Stimulated activated naive CD8-positive, alpha-beta T cell treated with anti-CD3 and anti-CD28 coated beads, Interleukin-15, amount 100 ng/mL, for 72 hours (primary cell): ENCODE data around the gene GPI.
"Not testable (repeated sequence)": the region's sequence is repeated elsewhere in the genome, so short reads cannot be mapped to it uniquely, and the experiment has no call there.

Source experiments
- ATAC-seq: fragments of 150-1000 bp; cut with Tn5 transposase; 2 replicates; pipeline ENCODE4 v1.10.0; 2021; ENCODE audit warnings: mild to moderate bottlenecking, moderate library complexity
- DNase-seq, 2 donors: peaks; one replicate each; pipeline ENCODE4 v3.0.0; 2021 to 2022
- H3K27ac Mint-ChIP-seq, 2 donors: one replicate each; pipeline ENCODE4 v1.8.0; 2022; ENCODE audit warnings: mild to moderate bottlenecking in 2 of 2, mixed read lengths in 2 of 2, moderate library complexity in 2 of 2
- H3K27me3 Mint-ChIP-seq: one replicate; pipeline ENCODE4 v1.8.0; 2022; ENCODE audit warnings: mixed read lengths
- H3K4me1 Mint-ChIP-seq: one replicate; pipeline ENCODE4 v1.8.0; 2022; ENCODE audit warnings: mild to moderate bottlenecking, mixed read lengths
- H3K4me3 Mint-ChIP-seq, 2 donors: one replicate each; pipeline ENCODE4 v1.8.0; 2022; ENCODE audit warnings: mild to moderate bottlenecking in 2 of 2, mixed read lengths in 2 of 2, moderate library complexity in 1 of 2
- H3K9me3 Mint-ChIP-seq, 2 donors: one replicate each; pipeline ENCODE4 v1.8.0; 2022; ENCODE audit warnings: mixed read lengths in 2 of 2

The GPI gene

GRCh38 chr19:34330596-34330995 is 34.4 kb upstream of the GPI start:
- H3K27me3 Mint-ChIP-seq, ATAC-seq, H3K9me3 Mint-ChIP-seq, H3K27ac Mint-ChIP-seq, H3K4me3 Mint-ChIP-seq, DNase-seq, H3K4me1 Mint-ChIP-seq: not testable (repeated sequence)

GRCh38 chr19:34331596-34331995 is 33.4 kb upstream of the GPI start:
- H3K4me3 Mint-ChIP-seq, H3K27ac Mint-ChIP-seq, ATAC-seq, DNase-seq, H3K27me3 Mint-ChIP-seq, H3K4me1 Mint-ChIP-seq, H3K9me3 Mint-ChIP-seq: not testable (repeated sequence)

GRCh38 chr19:34332027-34332760 is 32.8 kb upstream of the GPI start:
- no peak for DNase-seq
- Mint-ChIP-seq H3K27me3 (no peaks in the 10 kb centered on the region), H3K27ac (no peak overlapping the region), H3K4me1 (peaks cover 8% of the 10 kb centered on the region), H3K9me3 (no peaks in the 10 kb centered on the region), H3K4me3 (no peak overlapping the region)
- no peak for ATAC-seq

- H3K27ac Mint-ChIP-seq: no peak overlapping the region
- no peak for ATAC-seq
- DNase-seq: no peak
- H3K9me3 Mint-ChIP-seq: no peaks in the 10 kb centered on the region
- no peak overlapping the region for H3K4me3 Mint-ChIP-seq
- H3K4me1 Mint-ChIP-seq: peaks cover 10% of the 10 kb centered on the region
- no peaks in the 10 kb centered on the region for H3K27me3 Mint-ChIP-seq
Observed at GRCh38 chr19:34335914-34336313, 29.1 kb upstream of the GPI start.

- peak in 1 of 2 donors; percentile 23 for DNase-seq
- Mint-ChIP-seq H3K4me3 (no peak overlapping the region), H3K4me1 (peaks cover 10% of the 10 kb centered on the region), H3K27ac (peak overlapping the region in 1 of 2 donors; percentile 52), H3K27me3 (no peaks in the 10 kb centered on the region), H3K9me3 (no peaks in the 10 kb centered on the region)
- ATAC-seq: peak; percentile 52
Observed at GRCh38 chr19:34336781-34337271, 28.2 kb upstream of the GPI start.

- no peak for DNase-seq
- no peak overlapping the region for H3K27ac Mint-ChIP-seq
- no peak overlapping the region for H3K4me3 Mint-ChIP-seq
- peaks cover 10% of the 10 kb centered on the region for H3K4me1 Mint-ChIP-seq
- no peak for ATAC-seq
- no peaks in the 10 kb centered on the region for H3K9me3 Mint-ChIP-seq
- no peaks in the 10 kb centered on the region for H3K27me3 Mint-ChIP-seq
Observed at GRCh38 chr19:34337739-34338138, 27.3 kb upstream of the GPI start.

- peaks cover 3% of the 10 kb centered on the region for H3K4me1 Mint-ChIP-seq
- no peaks in the 10 kb centered on the region for H3K27me3 Mint-ChIP-seq
- H3K9me3 Mint-ChIP-seq: no peaks in the 10 kb centered on the region
- no peak overlapping the region for H3K4me3 Mint-ChIP-seq
- DNase-seq (no peak), ATAC-seq (no peak)
- no peak overlapping the region for H3K27ac Mint-ChIP-seq
Observed at GRCh38 chr19:34341935-34342680, 22.9 kb upstream of the GPI start.

GRCh38 chr19:34343751-34344150 is 21.2 kb upstream of the GPI start:
- H3K27ac Mint-ChIP-seq: peak overlapping the region in 1 of 2 donors; percentile 68

GRCh38 chr19:34345947-34346351 is 19.0 kb upstream of the GPI start:
- Mint-ChIP-seq H3K9me3 (no peaks in the 10 kb centered on the region), H3K27me3 (no peaks in the 10 kb centered on the region), H3K4me3 (no peak overlapping the region), H3K27ac (peak overlapping the region in 1 of 2 donors; percentile 52), H3K4me1 (peaks cover 21% of the 10 kb centered on the region)
- ATAC-seq (peak; percentile 56), DNase-seq (peak; percentile 59 to 63)

More at GRCh38 chr19:34343751-34344150, 21.2 kb upstream of the GPI start:
- no peak for DNase-seq
- Mint-ChIP-seq H3K4me3 (no peak overlapping the region), H3K27me3 (no peaks in the 10 kb centered on the region), H3K4me1 (peaks cover 1% of the 10 kb centered on the region), H3K9me3 (no peaks in the 10 kb centered on the region)
- ATAC-seq: no peak

- no peaks in the 10 kb centered on the region for H3K9me3 Mint-ChIP-seq
- H3K27me3 Mint-ChIP-seq: no peaks in the 10 kb centered on the region
- H3K4me1 Mint-ChIP-seq: peaks cover 31% of the 10 kb centered on the region
- no peak overlapping the region for H3K27ac Mint-ChIP-seq
- ATAC-seq: no peak
- no peak overlapping the region for H3K4me3 Mint-ChIP-seq
- DNase-seq: no peak
Observed at GRCh38 chr19:34347561-34348165, 17.3 kb upstream of the GPI start.

GRCh38 chr19:34348899-34349487 is 16.0 kb upstream of the GPI start:
- Mint-ChIP-seq H3K4me3 (no peak overlapping the region), H3K27me3 (no peaks in the 10 kb centered on the region), H3K4me1 (peaks cover 31% of the 10 kb centered on the region), H3K27ac (peak overlapping the region in 1 of 2 donors; percentile 61), H3K9me3 (no peaks in the 10 kb centered on the region)
- ATAC-seq: no peak
- DNase-seq: no peak

GRCh38 chr19:34350161-34350561 is 14.8 kb upstream of the GPI start:
- peak overlapping the region; percentile 55 to 61 for H3K4me3 Mint-ChIP-seq
- peak; percentile 95 for ATAC-seq
- H3K27ac Mint-ChIP-seq: peak overlapping the region; percentile 52 to 93

GRCh38 chr19:34351382-34351826 is 13.6 kb upstream of the GPI start:
- Mint-ChIP-seq H3K4me1 (peaks cover 31% of the 10 kb centered on the region), H3K4me3 (peak overlapping the region in 1 of 2 donors; percentile 41), H3K27ac (peak overlapping the region in 1 of 2 donors; percentile 42), H3K27me3 (no peaks in the 10 kb centered on the region), H3K9me3 (no peaks in the 10 kb centered on the region)
- DNase-seq (no peak), ATAC-seq (peak; percentile 17)

More at GRCh38 chr19:34350161-34350561, 14.8 kb upstream of the GPI start:
- DNase-seq: peak; percentile 48 to 69
- Mint-ChIP-seq H3K9me3 (no peaks in the 10 kb centered on the region), H3K27me3 (no peaks in the 10 kb centered on the region), H3K4me1 (peaks cover 31% of the 10 kb centered on the region)

GRCh38 chr19:34353546-34353945 is 11.4 kb upstream of the GPI start:
- DNase-seq (no peak), ATAC-seq (no peak)
- H3K27me3 Mint-ChIP-seq: no peaks in the 10 kb centered on the region
- H3K9me3 Mint-ChIP-seq: no peaks in the 10 kb centered on the region
- no peak overlapping the region for H3K27ac Mint-ChIP-seq
- H3K4me1 Mint-ChIP-seq: peaks cover 49% of the 10 kb centered on the region
- H3K4me3 Mint-ChIP-seq: no peak overlapping the region

- no peak for ATAC-seq
Observed at GRCh38 chr19:34355201-34355600, 9.8 kb upstream of the GPI start.

More at GRCh38 chr19:34355201-34355600, 9.8 kb upstream of the GPI start:
- peaks cover 50% of the 10 kb centered on the region for H3K4me1 Mint-ChIP-seq
- no peak overlapping the region for H3K27ac Mint-ChIP-seq
- no peak for DNase-seq
- H3K4me3 Mint-ChIP-seq: no peak overlapping the region
- H3K27me3 Mint-ChIP-seq: no peaks in the 10 kb centered on the region
- no peaks in the 10 kb centered on the region for H3K9me3 Mint-ChIP-seq
